ENCODE data around the gene C10orf143.

GRCh38 chr10:130140425-130140824 lies 29.8 kb upstream of the C10orf143 start:
- TF ChIP-seq, protein P1, sequence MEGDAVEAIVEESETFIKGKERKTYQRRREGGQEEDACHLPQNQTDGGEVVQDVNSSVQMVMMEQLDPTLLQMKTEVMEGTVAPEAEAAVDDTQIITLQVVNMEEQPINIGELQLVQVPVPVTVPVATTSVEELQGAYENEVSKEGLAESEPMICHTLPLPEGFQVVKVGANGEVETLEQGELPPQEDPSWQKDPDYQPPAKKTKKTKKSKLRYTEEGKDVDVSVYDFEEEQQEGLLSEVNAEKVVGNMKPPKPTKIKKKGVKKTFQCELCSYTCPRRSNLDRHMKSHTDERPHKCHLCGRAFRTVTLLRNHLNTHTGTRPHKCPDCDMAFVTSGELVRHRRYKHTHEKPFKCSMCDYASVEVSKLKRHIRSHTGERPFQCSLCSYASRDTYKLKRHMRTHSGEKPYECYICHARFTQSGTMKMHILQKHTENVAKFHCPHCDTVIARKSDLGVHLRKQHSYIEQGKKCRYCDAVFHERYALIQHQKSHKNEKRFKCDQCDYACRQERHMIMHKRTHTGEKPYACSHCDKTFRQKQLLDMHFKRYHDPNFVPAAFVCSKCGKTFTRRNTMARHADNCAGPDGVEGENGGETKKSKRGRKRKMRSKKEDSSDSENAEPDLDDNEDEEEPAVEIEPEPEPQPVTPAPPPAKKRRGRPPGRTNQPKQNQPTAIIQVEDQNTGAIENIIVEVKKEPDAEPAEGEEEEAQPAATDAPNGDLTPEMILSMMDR (IDR thresholded peaks at IDR 0.05), result no peak
- TF ChIP-seq POLR2A (IDR thresholded peaks at IDR 0.05), result no peak

Measured in uterus (tissue), 2 donors.